CD4-positive, alpha-beta T cell treated with Interferon gamma for 1 hour (primary cell): ENCODE data around the gene ESPN.
"Not testable (repeated sequence)": the region's sequence is repeated elsewhere in the genome, so short reads cannot be mapped to it uniquely, and the experiment has no call there.

Experiments
- DNase-seq: peaks from one replicate; pipeline ENCODE4 v3.0.0-alpha.2; 2020

ESPN gene

GRCh38 chr1:6424619-6425593 lies at the start of gene ESPN:
ESPN (plus strand) TSS chr1:6424776; CDS start chr1:6424956, 180 bp downstream.
- DNase-seq, result no peak

GRCh38 chr1:6378096-6378746 lies 46.4 kb upstream of the ESPN start:
- no peak for DNase-seq

- DNase-seq, result no peak
These were observed 44.5 kb upstream of the ESPN start for GRCh38 chr1:6380037-6380436.

- DNase-seq, result no peak
These were observed 40.4 kb upstream of the ESPN start for GRCh38 chr1:6384135-6384534.

- no peak for DNase-seq
These were observed 39.6 kb upstream of the ESPN start for GRCh38 chr1:6384962-6385361.

- DNase-seq, result no peak
These were observed 38.9 kb upstream of the ESPN start for GRCh38 chr1:6385488-6386191.

GRCh38 chr1:6386371-6386949 lies 38.1 kb upstream of the ESPN start:
- DNase-seq, result no peak

- DNase-seq, result no peak
These were observed 34.6 kb upstream of the ESPN start for GRCh38 chr1:6389971-6390370.

GRCh38 chr1:6391951-6392808 lies 32.4 kb upstream of the ESPN start:
- no peak for DNase-seq

GRCh38 chr1:6392809-6393399 lies 31.7 kb upstream of the ESPN start:
- DNase-seq, result no peak

GRCh38 chr1:6393400-6394187 lies 31.0 kb upstream of the ESPN start, which contains the start of gene ACOT7:
ACOT7 (minus strand) TSS chr1:6393767; CDS start chr1:6393399, 368 bp downstream.
- peak; percentile 88 for DNase-seq

- not testable (repeated sequence) for DNase-seq
These were observed 29.4 kb upstream of the ESPN start for GRCh38 chr1:6395130-6395529.

GRCh38 chr1:6395781-6396244 lies 28.8 kb upstream of the ESPN start:
- DNase-seq, result not testable (repeated sequence)

- DNase-seq, result no peak
These were observed 27.6 kb upstream of the ESPN start for GRCh38 chr1:6396998-6397397.

- no peak for DNase-seq
These were observed 26.6 kb upstream of the ESPN start for GRCh38 chr1:6397844-6398441.

GRCh38 chr1:6399294-6399693 lies 25.3 kb upstream of the ESPN start:
- no peak for DNase-seq

GRCh38 chr1:6401673-6402072 lies 22.9 kb upstream of the ESPN start:
- DNase-seq, result peak; percentile 41

- no peak for DNase-seq
These were observed 16.6 kb upstream of the ESPN start for GRCh38 chr1:6408023-6408422.

GRCh38 chr1:6409053-6409452 lies 15.5 kb upstream of the ESPN start:
- DNase-seq, result no peak

GRCh38 chr1:6409733-6410132 lies 14.8 kb upstream of the ESPN start:
- DNase-seq, result no peak
